Occipital lobe (tissue), 2 donors: Measurements from ENCODE around the gene MARCHF2. TPM values are rescaled to one million over a fixed set of nuclear protein-coding genes. Genes with fewer than 3 reads are reported as not detected.
"Not testable (repeated sequence)": the region's sequence is repeated elsewhere in the genome, so short reads cannot be mapped to it uniquely, and the experiment has no call there.

Source experiments
- DNase-seq: peaks from one replicate; lab custom pipeline; 2025; lab: John Stamatoyannopoulos, UW
- total RNA-seq: library from RNA; depleted of rRNA; stranded (reverse); fragments of >200 nt; gene quantifications from one replicate; pipeline ENCODE4 v1.2.3, GENCODE V29; 2014

Gene MARCHF2
- total RNA-seq = 52.3 TPM

- peak; percentile 96 for DNase-seq
These were observed at the start of gene MARCHF2 for GRCh38 chr19:8412783-8413628. Gene MARCHF2 (plus strand): TSS chr19:8413305. CDS start chr19:8421841, 8,536 bp downstream.

DNA sequence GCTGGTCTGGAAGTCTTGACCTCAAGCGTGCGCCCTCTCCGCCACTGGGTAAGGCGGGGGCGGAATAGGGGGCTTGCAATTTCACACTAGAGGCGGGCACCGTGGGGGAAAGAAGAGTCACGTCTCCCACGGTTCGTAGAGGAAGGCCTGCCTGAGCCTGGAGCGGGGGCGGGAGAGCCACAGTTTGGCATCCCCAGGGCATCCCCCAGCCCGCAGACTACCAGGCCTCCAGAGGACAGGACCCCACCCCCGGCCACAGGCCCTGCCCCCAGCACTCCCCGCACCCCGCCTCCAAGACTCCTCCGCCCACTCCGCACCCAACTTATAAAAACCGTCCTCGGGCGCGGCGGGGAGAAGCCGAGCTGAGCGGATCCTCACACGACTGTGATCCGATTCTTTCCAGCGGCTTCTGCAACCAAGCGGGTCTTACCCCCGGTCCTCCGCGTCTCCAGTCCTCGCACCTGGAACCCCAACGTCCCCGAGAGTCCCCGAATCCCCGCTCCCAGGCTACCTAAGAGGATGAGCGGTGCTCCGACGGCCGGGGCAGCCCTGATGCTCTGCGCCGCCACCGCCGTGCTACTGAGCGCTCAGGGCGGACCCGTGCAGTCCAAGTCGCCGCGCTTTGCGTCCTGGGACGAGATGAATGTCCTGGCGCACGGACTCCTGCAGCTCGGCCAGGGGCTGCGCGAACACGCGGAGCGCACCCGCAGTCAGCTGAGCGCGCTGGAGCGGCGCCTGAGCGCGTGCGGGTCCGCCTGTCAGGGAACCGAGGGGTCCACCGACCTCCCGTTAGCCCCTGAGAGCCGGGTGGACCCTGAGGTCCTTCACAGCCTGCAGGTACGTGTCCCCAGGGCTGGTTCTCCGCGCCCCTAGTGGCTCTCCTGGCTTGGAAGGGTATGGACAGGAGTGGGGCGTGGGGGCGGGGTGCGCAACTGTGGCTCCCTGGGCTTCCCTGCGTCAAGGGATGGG, 49.0 kb upstream of the MARCHF2 start, which contains the start of gene ANGPTL4:
Gene ANGPTL4 (plus strand): TSS at position 353 of the 969 bp plus-strand sequence. CDS start 167 bp downstream, at position 520.
- no peak for DNase-seq

- no peak for DNase-seq
These were observed 47.0 kb upstream of the MARCHF2 start for GRCh38 chr19:8366121-8366581.

DNA sequence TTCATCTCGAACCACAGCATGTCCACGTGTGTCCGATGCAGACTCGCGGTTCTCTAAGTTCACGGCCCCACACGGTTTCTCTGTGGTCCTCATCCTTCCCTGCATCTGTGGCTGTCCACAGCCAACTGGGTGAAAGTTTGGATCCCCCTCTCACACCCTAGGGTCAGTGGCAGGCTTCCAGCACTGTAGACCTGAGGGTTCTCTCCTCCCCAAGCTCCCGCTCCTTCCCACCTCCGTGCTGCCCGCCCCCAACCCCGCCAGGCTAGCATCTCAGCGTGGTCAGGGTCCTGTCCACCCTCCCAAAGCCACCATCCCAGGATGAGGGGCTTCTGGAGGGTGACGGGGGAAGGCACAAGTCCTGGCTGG, 46.2 kb upstream of the MARCHF2 start:
- no peak for DNase-seq

DNA sequence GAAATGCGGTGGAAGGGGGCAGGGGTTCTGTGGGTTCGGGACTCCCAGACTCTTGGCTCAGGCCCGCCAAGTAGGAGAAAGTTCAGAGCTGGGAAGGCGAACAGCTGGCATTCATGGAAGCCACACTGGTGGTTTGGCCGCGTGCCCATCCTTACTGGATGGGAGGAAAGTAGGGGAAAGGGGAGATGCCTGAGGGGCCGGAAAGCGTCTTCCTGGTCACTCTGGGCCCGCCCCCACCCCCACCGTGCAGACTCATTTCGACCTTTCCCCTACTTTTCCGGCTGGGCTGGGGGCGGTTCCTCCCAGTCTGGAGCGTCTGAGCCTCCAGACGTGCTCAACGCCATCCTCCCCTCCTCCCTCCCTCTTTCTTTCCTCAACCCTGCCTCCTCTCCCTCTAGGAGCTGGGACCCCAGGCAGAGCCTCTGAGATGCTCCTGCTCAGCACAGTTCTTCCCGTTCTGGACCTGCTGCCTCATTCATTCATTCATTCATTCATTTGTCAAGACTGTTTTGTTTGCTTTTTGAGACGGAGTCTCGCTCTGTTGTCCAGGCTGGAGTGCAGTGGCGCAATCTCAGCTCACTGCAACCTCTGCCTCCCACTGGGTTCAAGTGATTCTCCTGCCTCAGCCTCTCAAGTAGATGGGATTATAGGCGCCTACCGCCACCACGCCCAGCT, 45.6 kb upstream of the MARCHF2 start:
- peak; percentile 36 for DNase-seq

DNA sequence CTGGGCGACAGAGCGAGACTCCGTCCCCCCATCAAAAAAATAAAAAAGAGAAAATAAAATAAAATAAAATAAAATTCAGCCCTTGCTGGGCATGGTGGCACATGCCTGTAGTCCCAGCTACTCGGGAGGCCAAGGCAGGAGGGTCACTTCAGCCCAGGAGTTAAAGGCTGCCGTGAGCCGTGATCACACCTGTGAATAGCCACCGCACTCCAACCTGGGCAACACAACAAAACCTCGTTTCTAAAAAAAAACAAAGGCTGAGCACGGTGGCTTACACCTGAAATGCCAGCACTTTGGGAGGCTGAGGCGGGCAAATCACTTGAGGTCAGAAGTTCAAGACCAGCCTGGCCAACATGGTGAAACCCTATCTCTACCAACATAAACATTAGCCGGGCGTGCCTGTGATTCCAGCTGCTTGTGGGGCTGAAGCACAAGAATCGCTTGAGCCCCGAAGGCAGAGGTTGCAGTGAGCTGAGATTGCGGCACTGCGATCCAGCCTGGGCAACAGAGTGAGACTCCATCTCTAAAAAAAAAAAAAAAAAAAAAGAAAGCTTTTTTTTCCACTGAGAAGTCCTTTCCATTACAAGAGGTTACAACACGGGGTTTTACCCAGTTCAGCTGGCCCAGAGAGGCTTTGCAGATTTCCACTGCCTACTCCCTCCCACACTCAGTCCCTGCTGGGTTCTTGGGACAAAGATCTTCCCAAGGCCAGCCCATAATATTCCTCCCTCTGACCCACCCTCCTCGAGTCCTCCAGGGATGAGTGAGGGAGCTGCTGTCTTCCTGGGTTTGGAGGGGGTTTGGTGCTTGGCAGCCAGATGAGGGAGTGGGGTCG, 42.7 kb upstream of the MARCHF2 start:
- DNase-seq = no peak

DNA sequence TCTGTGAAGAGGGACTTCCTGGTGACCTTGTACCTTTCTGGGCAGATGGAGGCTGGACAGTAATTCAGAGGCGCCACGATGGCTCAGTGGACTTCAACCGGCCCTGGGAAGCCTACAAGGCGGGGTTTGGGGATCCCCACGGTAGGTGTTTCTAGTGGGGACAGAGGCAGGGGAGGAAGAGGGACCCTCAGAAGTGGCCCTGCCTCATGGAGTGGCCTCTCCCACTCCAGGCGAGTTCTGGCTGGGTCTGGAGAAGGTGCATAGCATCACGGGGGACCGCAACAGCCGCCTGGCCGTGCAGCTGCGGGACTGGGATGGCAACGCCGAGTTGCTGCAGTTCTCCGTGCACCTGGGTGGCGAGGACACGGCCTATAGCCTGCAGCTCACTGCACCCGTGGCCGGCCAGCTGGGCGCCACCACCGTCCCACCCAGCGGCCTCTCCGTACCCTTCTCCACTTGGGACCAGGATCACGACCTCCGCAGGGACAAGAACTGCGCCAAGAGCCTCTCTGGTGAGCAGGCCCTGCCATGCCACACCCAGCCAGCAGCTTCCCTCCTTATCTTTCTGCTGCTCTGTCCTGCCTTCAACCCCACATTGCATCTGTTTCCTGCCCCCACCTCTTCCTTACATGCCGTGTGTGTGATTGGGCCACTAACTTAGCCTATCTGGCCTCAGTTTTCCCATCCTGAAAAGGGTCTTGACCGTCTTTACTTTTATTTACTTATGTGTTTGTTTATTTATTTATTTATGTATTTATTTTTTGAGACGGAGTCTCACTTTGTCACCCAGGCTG, 41.9 kb upstream of the MARCHF2 start:
- no peak for DNase-seq

GRCh38 chr19:8373867-8374813, 39.0 kb upstream of the MARCHF2 start:
- no peak for DNase-seq

GRCh38 chr19:8375766-8376165, 37.3 kb upstream of the MARCHF2 start:
- not testable (repeated sequence) for DNase-seq

DNA sequence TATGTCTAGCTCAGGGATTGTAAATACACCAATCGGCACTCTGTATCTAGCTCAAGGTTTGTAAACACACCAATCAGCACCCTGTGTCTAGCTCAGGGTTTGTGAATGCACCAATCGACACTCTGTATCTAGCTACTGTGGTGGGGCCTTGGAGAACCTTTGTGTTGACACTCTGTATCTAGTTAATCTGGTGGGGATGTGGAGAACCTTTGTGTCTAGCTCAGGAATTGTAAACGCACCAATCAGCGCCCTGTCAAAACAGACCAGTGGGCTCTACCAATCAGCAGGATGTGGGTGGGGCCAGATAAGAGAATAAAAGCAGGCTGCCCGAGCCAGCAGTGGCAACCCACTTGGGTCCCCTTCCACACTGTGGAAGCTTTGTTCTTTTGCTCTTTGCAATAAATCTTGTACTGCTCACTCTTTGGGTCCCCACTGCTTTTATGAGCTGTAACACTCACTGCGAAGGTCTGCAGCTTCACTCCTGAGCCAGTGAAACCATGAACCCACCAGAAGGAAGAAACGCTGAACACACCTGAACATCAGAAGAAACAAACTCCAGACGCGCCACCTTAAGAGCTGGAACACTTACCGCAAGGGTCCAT, 36.6 kb upstream of the MARCHF2 start:
- DNase-seq = not testable (repeated sequence)

DNA sequence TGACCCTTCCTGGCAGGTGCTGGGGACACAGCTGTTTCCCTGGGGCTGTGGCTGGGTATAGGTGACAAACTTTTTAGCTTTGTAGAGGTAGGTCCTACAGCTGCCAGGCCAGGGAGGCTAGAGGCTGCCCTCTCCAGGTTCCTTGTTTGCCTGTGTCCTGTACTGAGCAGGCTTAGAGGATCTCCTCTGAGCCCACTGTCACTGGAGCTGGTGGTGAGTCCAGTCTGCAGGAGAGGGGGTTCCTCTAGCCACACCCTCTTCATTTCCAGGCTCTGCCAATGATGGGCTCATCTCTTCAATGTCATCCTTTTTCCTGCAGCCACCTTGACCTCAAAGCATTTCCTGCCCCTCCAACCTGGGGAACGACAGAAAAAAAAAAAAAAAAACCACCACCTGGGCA, 35.5 kb upstream of the MARCHF2 start:
- no peak for DNase-seq

DNA sequence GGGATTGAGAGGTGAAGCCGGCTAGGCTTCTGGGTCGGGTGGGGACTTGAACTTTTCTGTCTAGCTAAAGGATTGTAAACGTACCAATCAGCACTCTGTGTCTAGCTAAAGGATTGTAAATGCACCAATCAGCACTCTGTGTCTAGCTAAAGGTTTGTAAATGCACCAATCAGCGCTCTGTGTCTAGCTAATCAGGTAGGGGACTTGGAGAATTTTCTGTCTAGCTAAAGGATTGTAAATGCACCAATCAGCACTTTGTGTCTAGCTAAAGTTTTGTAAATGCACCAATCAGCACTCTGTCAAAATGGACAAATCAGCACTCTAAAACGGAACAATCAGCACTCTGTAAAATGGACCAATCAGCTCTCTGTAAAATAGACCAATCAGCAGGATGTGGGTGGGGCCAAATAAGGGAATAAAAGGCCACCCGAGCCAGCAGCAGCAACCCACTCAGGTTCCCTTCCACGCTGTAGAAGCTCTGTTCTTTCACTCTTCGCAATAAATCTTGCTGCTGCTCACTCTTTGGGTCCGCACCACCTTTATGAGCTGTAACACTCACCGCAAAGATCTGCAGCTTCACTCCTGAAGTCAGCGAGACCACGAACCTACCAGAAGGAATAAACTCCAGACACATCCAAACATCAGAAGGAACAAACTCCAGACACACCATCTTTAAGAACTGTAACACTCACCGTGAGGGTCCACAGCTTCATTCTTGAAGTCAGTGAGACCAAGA, 33.8 kb upstream of the MARCHF2 start:
- DNase-seq = not testable (repeated sequence)

DNA sequence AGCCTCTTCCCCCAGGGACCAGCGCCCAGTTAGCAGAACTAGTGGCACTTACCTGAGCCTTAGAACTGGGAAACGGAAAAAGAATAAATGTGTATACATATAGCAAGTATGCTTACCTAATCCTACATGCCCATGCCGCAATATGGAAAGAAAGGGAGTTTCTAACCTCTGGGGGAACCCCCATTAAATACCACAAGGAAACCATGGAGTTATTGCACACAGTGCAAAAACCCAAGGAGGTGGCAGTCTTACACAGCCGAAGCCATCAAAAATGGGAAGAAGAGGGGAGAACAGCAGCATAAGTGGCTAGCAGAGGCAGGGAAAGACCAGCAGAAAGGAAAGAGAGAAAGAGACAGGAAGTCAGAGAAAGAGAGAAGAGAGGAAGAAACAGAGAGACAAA, 28.5 kb upstream of the MARCHF2 start:
- DNase-seq = not testable (repeated sequence)

DNA sequence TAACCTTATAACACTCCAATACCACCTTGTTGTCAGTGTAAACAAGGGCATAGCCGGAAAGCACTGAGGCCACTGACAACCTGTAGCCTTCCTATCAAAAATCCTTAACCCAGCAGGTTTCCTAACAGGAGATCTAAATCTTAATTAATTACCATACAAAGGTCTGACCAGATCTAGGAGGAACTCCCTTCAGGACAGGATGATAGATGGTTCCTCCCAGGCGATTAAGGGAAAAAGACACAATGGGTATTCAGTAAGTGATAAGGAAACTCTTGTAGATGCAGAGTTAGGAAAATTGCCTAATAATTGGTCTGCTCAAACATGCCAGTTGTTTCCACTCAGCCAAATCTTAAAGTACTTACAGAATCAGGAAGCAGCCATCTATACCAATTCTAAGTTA, 28.0 kb upstream of the MARCHF2 start:
- DNase-seq = not testable (repeated sequence)

DNA sequence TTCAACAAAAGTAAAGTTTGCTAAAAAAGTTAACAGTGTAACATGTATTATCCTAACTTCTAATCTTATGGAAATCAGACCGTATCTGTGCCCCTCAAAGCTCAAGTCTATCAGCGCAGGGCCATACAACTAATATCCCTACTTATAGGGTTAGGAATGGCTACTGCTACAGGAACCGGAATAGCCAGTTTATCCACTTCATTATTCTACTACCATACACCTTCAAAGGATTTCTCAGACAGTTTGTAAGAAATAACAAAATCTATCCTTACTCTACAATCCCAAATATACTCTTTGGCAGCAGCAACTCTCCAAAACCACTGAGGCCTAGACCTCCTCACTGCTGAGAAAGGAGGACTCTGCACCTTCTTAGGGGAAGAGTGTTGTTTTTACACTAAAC, 27.5 kb upstream of the MARCHF2 start:
- not testable (repeated sequence) for DNase-seq

GRCh38 chr19:8386419-8386818, 26.7 kb upstream of the MARCHF2 start:
- not testable (repeated sequence) for DNase-seq

- DNase-seq = no peak
These were observed 26.1 kb upstream of the MARCHF2 start for GRCh38 chr19:8386990-8387389.
